Endothelial cell of umbilical vein (primary cell): ENCODE data around the gene HPCAL4. TPM values are rescaled to one million over a fixed set of nuclear protein-coding genes. Genes with fewer than 3 reads are reported as not detected.

Source experiments
- BruUV-seq: library from RNA; stranded (reverse); fragments of 400-500 nt; replicated peaks from 2 replicates; lab custom pipeline; 2021; lab: Mats Ljungman, UMichigan
- CTCF ChIA-PET: fragments of 300-600, 350-600 bp; sonication (Branson Sonifier 250); formaldehyde crosslinking; loops from one replicate; lab custom pipeline; 2021; ENCODE audit warnings: antibody characterized with exemption, inconsistent platforms; lab: Charles Lee
- POLR2A ChIA-PET: fragments of 300-600, 350-600 bp; sonication (Branson Sonifier 250); formaldehyde crosslinking; loops from one replicate; lab custom pipeline; 2021; ENCODE audit warnings: antibody characterized with exemption, inconsistent platforms; lab: Charles Lee
- DNase-seq: peaks from one replicate; pipeline ENCODE4 v3.0.0-alpha.2; 2011; ENCODE audit warnings: low read depth, low spot score
- FAIRE-seq: peaks from 2 replicates; lab custom pipeline; 2011; peaks lifted over from hg19 to GRCh38; lab: Jason Lieb, UNC
- H2AFZ ChIP-seq: 2 replicates; pipeline ENCODE4 v1.6.0; 2012; ENCODE audit warnings: low read depth, low read length, control low read depth, inconsistent platforms
- H3K27ac ChIP-seq: 2 replicates; pipeline ENCODE4 v1.5.1; 2011; ENCODE audit warnings: low read depth, mild to moderate bottlenecking, control low read depth, low read length, moderate library complexity; ENCODE audit not compliant: insufficient read depth
- H3K27me3 ChIP-seq, 2 experiments: 2 replicates each; pipeline versions ENCODE4 v1.6.0 to v1.6.1; 2011; ENCODE audit warnings: low read length in 2 of 2, mixed read lengths in 1 of 2; ENCODE audit not compliant: control insufficient read depth in 2 of 2, insufficient read depth in 2 of 2
- H3K36me3 ChIP-seq, 2 experiments: 2 replicates in 1 of 2; 3 replicates in 1 of 2; pipeline ENCODE4 v1.5.1; 2011; ENCODE audit warnings: low read length in 2 of 2, mild to moderate bottlenecking in 1 of 2, moderate library complexity in 1 of 2; ENCODE audit not compliant: control insufficient read depth in 2 of 2, insufficient read depth in 2 of 2; ENCODE audit errors: extremely low read depth in 1 of 2
- H3K4me1 ChIP-seq: 3 replicates; pipeline ENCODE4 v1.5.1; 2011; ENCODE audit warnings: mild to moderate bottlenecking, low read length; ENCODE audit not compliant: control insufficient read depth, insufficient read depth; ENCODE audit errors: extremely low read depth
- H3K4me2 ChIP-seq: 2 replicates; pipeline ENCODE4 v1.6.1; 2011; ENCODE audit warnings: low read length, control low read depth, mixed read lengths; ENCODE audit not compliant: insufficient read depth
- H3K4me3 ChIP-seq, 3 experiments: fragments of 200-600 bp in 1 of 3; sonication (generic), shearing (Covaris generic) in 1 of 3; replicated peaks in 1 of 3; 2 replicates each; pipeline ENCODE4 v1.5.1; 2011 to 2016; ENCODE audit warnings: control low read depth in 3 of 3, low read length in 3 of 3, mild to moderate bottlenecking in 2 of 3, inconsistent platforms in 1 of 3, low read depth in 1 of 3, moderate library complexity in 1 of 3; ENCODE audit not compliant: insufficient read depth in 1 of 3
- H3K79me2 ChIP-seq: 2 replicates; pipeline ENCODE4 v1.6.0; 2012; ENCODE audit warnings: low read length, inconsistent platforms; ENCODE audit not compliant: control insufficient read depth, insufficient read depth
- H3K9ac ChIP-seq: replicated peaks from 2 replicates; pipeline ENCODE3; 2011; ENCODE audit warnings: low read length, control low read depth; ENCODE audit not compliant: insufficient read depth; ENCODE audit errors: extremely low read depth
- H3K9me1 ChIP-seq: replicated peaks from 3 replicates; pipeline ENCODE4 v1.6.0; 2011; ENCODE audit warnings: mild to moderate bottlenecking, low read length; ENCODE audit not compliant: control insufficient read depth, insufficient read depth; ENCODE audit errors: extremely low read depth
- H3K9me3 ChIP-seq: replicated peaks from 2 replicates; pipeline ENCODE4 v1.5.1; 2012; ENCODE audit warnings: low read length, inconsistent platforms; ENCODE audit not compliant: control insufficient read depth, insufficient read depth
- H4K20me1 ChIP-seq: replicated peaks from 2 replicates; pipeline ENCODE3; 2011; ENCODE audit warnings: mild to moderate bottlenecking, low read length; ENCODE audit not compliant: control insufficient read depth, insufficient read depth; ENCODE audit errors: extremely low read depth
- CTCF ChIP-seq, 2 donors: IDR thresholded peaks; 1 replicate in 1 of 2; 2 replicates in 1 of 2; pipeline ENCODE4 v1.5.1; 2011; ENCODE audit warnings: low read length in 2 of 2, mild to moderate bottlenecking in 2 of 2, moderate library complexity in 2 of 2, control low read depth in 1 of 2, inconsistent platforms in 1 of 2, low read depth in 1 of 2; ENCODE audit not compliant: insufficient read depth in 1 of 2; ENCODE audit errors: extremely low read depth in 1 of 2
- EZH2 ChIP-seq: IDR thresholded peaks from 2 replicates; pipeline ENCODE4 v1.6.1; 2012; ENCODE audit warnings: borderline replicate concordance, low read depth, mild to moderate bottlenecking, moderate library complexity, low read length, inconsistent platforms; ENCODE audit not compliant: severe bottlenecking
- FOS ChIP-seq: IDR thresholded peaks from 2 replicates; pipeline ENCODE4 v1.6.1; 2011; ENCODE audit warnings: mild to moderate bottlenecking, low read length, moderate library complexity, borderline replicate concordance; ENCODE audit not compliant: insufficient read depth
- GATA2 ChIP-seq: IDR thresholded peaks from 2 replicates; pipeline ENCODE4 v1.7.0; 2011; ENCODE audit warnings: low read depth, mild to moderate bottlenecking, moderate library complexity, mixed read lengths, low read length; ENCODE audit not compliant: insufficient read length, insufficient read depth
- JUN ChIP-seq: IDR thresholded peaks from 2 replicates; pipeline ENCODE4 v1.6.1; 2011; ENCODE audit warnings: borderline replicate concordance, low read depth; ENCODE audit not compliant: insufficient read length, insufficient read depth
- MAX ChIP-seq: IDR thresholded peaks from 2 replicates; pipeline ENCODE4 v1.6.1; 2011; ENCODE audit not compliant: insufficient read depth, insufficient read length
- MYC ChIP-seq: IDR thresholded peaks from one replicate; pipeline ENCODE4 v1.6.1; 2011; ENCODE audit warnings: mild to moderate bottlenecking, low read depth, low read length
- POLR2A ChIP-seq: IDR thresholded peaks from 2 replicates; pipeline ENCODE4 v1.6.1; 2012; ENCODE audit warnings: low read depth, mild to moderate bottlenecking, control low read depth, low read length
- POLR2AphosphoS5 ChIP-seq: IDR thresholded peaks from 2 replicates; pipeline ENCODE4 v1.6.1; 2012; ENCODE audit warnings: low read depth, mild to moderate bottlenecking, control low read depth, low read length, moderate library complexity; ENCODE audit not compliant: insufficient read depth
- dilution Hi-C: fragments of 300-500 bp; cut with MboI; formaldehyde crosslinking; loops from one replicate; pipeline ENCODE4 v1.15.0; 2019; ENCODE audit warnings: low sequenced_read_pairs; ENCODE audit not compliant: extremely low pct_ligation_motif_present
- intact Hi-C: fragments of 100-400 bp; cut with micrococcal nuclease; formaldehyde crosslinking; loops from one replicate; pipeline ENCODE4 v1.10.0; 2022
- polyA plus RNA-seq, 4 experiments: library from polyadenylated mRNA; depleted of rRNA in 3 of 4; stranded (reverse) in 3 of 4; unstranded in 1 of 4; fragments of >200 nt; gene quantifications; 2 replicates each; pipeline versions ENCODE4 v1.2.1 to v1.2.3, GENCODE V29; 2011 to 2012; ENCODE audit warnings: missing spikeins in 1 of 4
- total RNA-seq: library from RNA; stranded (reverse); gene quantifications from 2 replicates; pipeline ENCODE4 v1.2.3, GENCODE V29; 2021

The HPCAL4 gene
- total and polyA plus RNA-seq, 2 donors (not counting 3 experiments of a cell fraction or from before 2014, with no cell fraction given) = not detected

- no peak overlapping the region for H3K27ac ChIP-seq
- no peaks in the 10 kb centered on the region for H3K9me1 ChIP-seq
- H2AFZ ChIP-seq = no peak overlapping the region
- BruUV-seq = no TSS peak
- ChIA-PET CTCF (interaction anchor here (1.1 to 3.4 kb wide), 4 partner anchors 10 to 77 kb away, joined by 3 to 13 read pairs (median 4); no protein-coding TSS in a partner anchor), POLR2A (no interaction called here)
- H3K9me3 ChIP-seq = no peaks in the 10 kb centered on the region
- DNase-seq (no peak), FAIRE-seq (no peak)
- H3K36me3 ChIP-seq = no peaks in the 10 kb centered on the region
- H3K79me2 ChIP-seq = no peaks in the 10 kb centered on the region
- H4K20me1 ChIP-seq = no peaks in the 10 kb centered on the region
- H3K4me2 ChIP-seq = no peak overlapping the region
- no peak overlapping the region for H3K9ac ChIP-seq
- H3K4me1 ChIP-seq = no peaks in the 10 kb centered on the region
- intact Hi-C loops (no loop called here), dilution Hi-C loops (no loop called here)
- TF ChIP-seq MYC = no peak
- TF ChIP-seq FOS = no peak
- TF ChIP-seq MAX = no peak
- TF ChIP-seq JUN = no peak
- TF ChIP-seq GATA2 = no peak
- no peak for TF ChIP-seq POLR2A
- TF ChIP-seq POLR2AphosphoS5 = no peak
- no peak for TF ChIP-seq CTCF (IDR thresholded peaks at IDR 0.05; ENCODE audit: extremely low read depth in 1 of 2, insufficient read depth in 1 of 2, low read depth in 1 of 2, low read length in 2 of 2)
- TF ChIP-seq EZH2 = no peak
- H3K4me3 ChIP-seq = no peak overlapping the region
- H3K27me3 ChIP-seq = peaks cover 22 to 40% of the 10 kb centered on the region in 2 experiments
These were observed 47.5 kb downstream of the HPCAL4 start for GRCh38 chr1:39643705-39644104.
